Erythroblast (primary cell): Measurements from ENCODE around the gene ZC3H11A.

Experiments
- GATA1 ChIP-seq: IDR thresholded peaks from 2 replicates; pipeline ENCODE4 v1.6.1; 2011; ENCODE audit warnings: low read depth, mild to moderate bottlenecking, control low read depth, low read length, moderate library complexity
- POLR2A ChIP-seq: IDR thresholded peaks from 2 replicates; pipeline ENCODE4 v1.6.1; 2011; ENCODE audit warnings: mild to moderate bottlenecking, low read length

DNA sequence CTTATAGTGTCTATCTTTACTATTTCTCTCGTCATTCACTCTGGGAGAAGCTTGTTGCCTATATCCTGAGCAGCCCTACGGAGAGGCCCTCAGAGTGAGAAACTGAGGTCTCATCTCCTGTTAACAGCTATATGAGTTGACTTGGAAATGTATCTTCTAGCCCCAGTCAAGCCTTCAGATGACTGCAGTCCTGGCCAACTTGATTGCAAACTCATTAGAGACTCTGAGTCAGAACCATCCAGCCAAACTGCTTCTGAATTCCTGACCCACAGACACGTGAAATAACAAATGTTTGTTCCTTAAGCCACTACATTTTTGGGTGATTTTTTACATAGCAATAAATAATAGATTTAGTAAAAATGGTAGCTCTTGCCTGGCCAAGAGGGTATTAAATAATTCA is 3.9 kb upstream of the ZC3H11A start:
- no peak for TF ChIP-seq POLR2A
- TF ChIP-seq GATA1 = no peak
